Endothelial cell of coronary artery (primary cell): Measurements from ENCODE around the gene LEFTY2. TPM values are rescaled to one million over a fixed set of nuclear protein-coding genes. Genes with fewer than 3 reads are reported as not detected.

Experiments used
- total RNA-seq: library from RNA; depleted of rRNA; stranded (reverse); fragments of >200 nt; gene quantifications from 2 replicates; pipeline ENCODE4 v1.2.3, GENCODE V29; 2014

LEFTY2 gene
- total RNA-seq: under 0.01 and 0.09 TPM in 2 replicates

GRCh38 chr1:225941187-225941941 is at the start of gene LEFTY2:
Gene LEFTY2 (minus strand): TSS chr1:225941220. CDS start chr1:225941140, 80 bp downstream.

GRCh38 chr1:225923692-225924555 is 17.1 kb downstream of the LEFTY2 start, which contains the start of gene PYCR2:
Gene PYCR2 (minus strand): TSS chr1:225924250. CDS start chr1:225924110, 140 bp downstream.

GRCh38 chr1:225888898-225889601 is 52.0 kb downstream of the LEFTY2 start, which contains the start of gene LEFTY1:
Gene LEFTY1 (minus strand): TSS chr1:225889146. CDS start chr1:225889066, 80 bp downstream.

Other genes starting within 250 kb of the LEFTY2 start
- 183 and 186 TPM in 2 replicates for gene SRP9, start 163.4 kb downstream of the LEFTY2 start, total RNA-seq
- 7.4 and 10.1 TPM in 2 replicates for gene EPHX1, start 131.1 kb downstream of the LEFTY2 start, total RNA-seq
- 10.0 and 24.7 TPM in 2 replicates for gene TMEM63A, start 58.8 kb downstream of the LEFTY2 start, total RNA-seq
- gene LEFTY1, start 52.1 kb downstream of the LEFTY2 start, total RNA-seq: not detected in 2 replicates
- gene PYCR2, start 17.0 kb downstream of the LEFTY2 start, total RNA-seq: 31.6 and 36.3 TPM in 2 replicates
- gene SDE2, start 58.1 kb upstream of the LEFTY2 start, total RNA-seq: 20.6 and 23.8 TPM in 2 replicates
- gene H3-3A, start 121.5 kb upstream of the LEFTY2 start, total RNA-seq: 140 and 169 TPM in 2 replicates
- 39.8 and 46.8 TPM in 2 replicates for gene ACBD3, start 245.5 kb upstream of the LEFTY2 start, total RNA-seq